Fibroblast of lung (primary cell): ENCODE data around the gene PTPRM.

ENCODE experiments used
- EZH2 ChIP-seq: IDR thresholded peaks from 2 replicates; pipeline ENCODE4 v1.5.1; 2012; ENCODE audit warnings: low read length, control low read depth, mild to moderate bottlenecking; ENCODE audit errors: missing control alignments
- TF ChIP-seq, protein P1 (sequence below), 2 donors: IDR thresholded peaks in 1 of 2; conservative IDR thresholded peaks in 1 of 2; 1 replicate in 1 of 2; 2 replicates in 1 of 2; pipeline ENCODE4 v1.5.1; 2011 to 2012; ENCODE audit warnings: low read length in 2 of 2, control low read depth in 1 of 2, inconsistent platforms in 1 of 2, low read depth in 1 of 2, mild to moderate bottlenecking in 1 of 2

DNA sequence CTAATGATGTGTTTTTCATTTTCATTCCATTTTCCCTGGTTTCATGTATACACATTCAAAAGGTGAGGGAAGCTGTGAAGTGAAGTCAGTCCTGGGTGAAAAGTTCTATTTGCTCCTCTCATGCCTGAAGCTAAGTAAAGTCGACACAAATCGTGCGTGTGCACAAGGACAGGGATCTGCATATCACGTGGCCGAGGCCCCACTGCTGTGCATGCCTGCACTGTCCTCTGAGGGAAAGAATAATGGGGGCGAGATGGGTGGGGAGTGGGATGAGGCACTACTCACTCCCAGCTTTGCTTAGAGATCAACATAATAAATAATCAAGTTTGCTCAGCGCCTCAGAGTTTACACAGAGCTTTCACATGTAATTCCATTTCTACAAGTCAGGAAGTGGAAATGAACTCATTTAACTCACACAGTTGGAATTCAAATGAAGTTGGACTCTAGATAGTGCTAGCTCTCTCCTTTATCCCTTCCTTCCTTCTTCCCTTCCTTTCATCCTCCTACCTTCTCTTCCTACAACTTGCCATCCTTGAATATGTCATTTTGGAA lies 5.1 kb upstream of the PTPRM start:
- no peak for TF ChIP-seq EZH2
- TF ChIP-seq, protein P1, sequence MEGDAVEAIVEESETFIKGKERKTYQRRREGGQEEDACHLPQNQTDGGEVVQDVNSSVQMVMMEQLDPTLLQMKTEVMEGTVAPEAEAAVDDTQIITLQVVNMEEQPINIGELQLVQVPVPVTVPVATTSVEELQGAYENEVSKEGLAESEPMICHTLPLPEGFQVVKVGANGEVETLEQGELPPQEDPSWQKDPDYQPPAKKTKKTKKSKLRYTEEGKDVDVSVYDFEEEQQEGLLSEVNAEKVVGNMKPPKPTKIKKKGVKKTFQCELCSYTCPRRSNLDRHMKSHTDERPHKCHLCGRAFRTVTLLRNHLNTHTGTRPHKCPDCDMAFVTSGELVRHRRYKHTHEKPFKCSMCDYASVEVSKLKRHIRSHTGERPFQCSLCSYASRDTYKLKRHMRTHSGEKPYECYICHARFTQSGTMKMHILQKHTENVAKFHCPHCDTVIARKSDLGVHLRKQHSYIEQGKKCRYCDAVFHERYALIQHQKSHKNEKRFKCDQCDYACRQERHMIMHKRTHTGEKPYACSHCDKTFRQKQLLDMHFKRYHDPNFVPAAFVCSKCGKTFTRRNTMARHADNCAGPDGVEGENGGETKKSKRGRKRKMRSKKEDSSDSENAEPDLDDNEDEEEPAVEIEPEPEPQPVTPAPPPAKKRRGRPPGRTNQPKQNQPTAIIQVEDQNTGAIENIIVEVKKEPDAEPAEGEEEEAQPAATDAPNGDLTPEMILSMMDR (conservative IDR thresholded peaks at IDR 0.05 in 1 of 2, IDR thresholded peaks at IDR 0.05 in 1 of 2; ENCODE audit: low read depth in 1 of 2, low read length in 2 of 2): no peak
